Kidney epithelial cell (primary cell): ENCODE data around the gene MTAP. TPM values are rescaled to one million over a fixed set of nuclear protein-coding genes. Genes with fewer than 3 reads are reported as not detected.

Experiments used
- DNase-seq: peaks from one replicate; pipeline ENCODE4 v3.0.0-alpha.2; 2010; ENCODE audit warnings: low read depth
- H3K27me3 ChIP-seq: 2 replicates; pipeline ENCODE4 v1.6.0; 2011; ENCODE audit warnings: low read length; ENCODE audit not compliant: control insufficient read depth, insufficient read depth
- H3K36me3 ChIP-seq: 2 replicates; pipeline ENCODE4 v1.5.1; 2011; ENCODE audit warnings: low read length; ENCODE audit not compliant: control insufficient read depth, insufficient read depth
- H3K4me3 ChIP-seq: 2 replicates; pipeline ENCODE4 v1.5.1; 2011; ENCODE audit warnings: low read depth, mild to moderate bottlenecking, control low read depth, low read length
- total RNA-seq: library from RNA; depleted of rRNA; stranded (reverse); fragments of >200 nt; gene quantifications from 2 replicates; pipeline ENCODE4 v1.2.3, GENCODE V29; 2015
- TF ChIP-seq, protein P1 (sequence below): IDR thresholded peaks from 2 replicates; pipeline ENCODE4 v1.5.1; 2011; ENCODE audit warnings: mild to moderate bottlenecking, moderate library complexity, low read length, control low read depth, inconsistent platforms; ENCODE audit not compliant: insufficient read depth, poor library complexity, severe bottlenecking

The MTAP gene
- total RNA-seq, 1 donor from 2014 or later = 35.1 TPM

DNA sequence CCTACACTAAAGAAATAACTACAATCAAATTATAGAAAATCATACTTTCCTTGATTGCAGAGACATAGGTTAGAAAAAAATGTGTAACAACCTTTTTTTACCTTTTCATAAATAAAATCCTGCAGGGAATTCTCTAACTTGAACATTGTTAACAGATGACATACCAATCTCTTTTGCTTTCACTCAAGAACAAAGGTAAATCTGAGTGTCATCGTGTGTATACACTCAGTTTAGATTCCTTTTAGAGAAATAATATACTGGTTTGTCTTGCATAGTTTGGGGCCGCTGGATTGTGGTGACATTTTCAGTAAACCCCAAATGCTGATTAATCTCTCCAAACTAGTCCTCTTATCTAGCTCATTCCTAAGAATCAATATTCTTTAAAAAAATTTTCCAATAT lies 20.8 kb upstream of the MTAP start:
- TF ChIP-seq, protein P1, sequence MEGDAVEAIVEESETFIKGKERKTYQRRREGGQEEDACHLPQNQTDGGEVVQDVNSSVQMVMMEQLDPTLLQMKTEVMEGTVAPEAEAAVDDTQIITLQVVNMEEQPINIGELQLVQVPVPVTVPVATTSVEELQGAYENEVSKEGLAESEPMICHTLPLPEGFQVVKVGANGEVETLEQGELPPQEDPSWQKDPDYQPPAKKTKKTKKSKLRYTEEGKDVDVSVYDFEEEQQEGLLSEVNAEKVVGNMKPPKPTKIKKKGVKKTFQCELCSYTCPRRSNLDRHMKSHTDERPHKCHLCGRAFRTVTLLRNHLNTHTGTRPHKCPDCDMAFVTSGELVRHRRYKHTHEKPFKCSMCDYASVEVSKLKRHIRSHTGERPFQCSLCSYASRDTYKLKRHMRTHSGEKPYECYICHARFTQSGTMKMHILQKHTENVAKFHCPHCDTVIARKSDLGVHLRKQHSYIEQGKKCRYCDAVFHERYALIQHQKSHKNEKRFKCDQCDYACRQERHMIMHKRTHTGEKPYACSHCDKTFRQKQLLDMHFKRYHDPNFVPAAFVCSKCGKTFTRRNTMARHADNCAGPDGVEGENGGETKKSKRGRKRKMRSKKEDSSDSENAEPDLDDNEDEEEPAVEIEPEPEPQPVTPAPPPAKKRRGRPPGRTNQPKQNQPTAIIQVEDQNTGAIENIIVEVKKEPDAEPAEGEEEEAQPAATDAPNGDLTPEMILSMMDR = no peak
- no peaks in the 10 kb centered on the region for H3K36me3 ChIP-seq
- H3K4me3 ChIP-seq = no peak overlapping the region
- H3K27me3 ChIP-seq = no peaks in the 10 kb centered on the region
- DNase-seq = no peak

DNA sequence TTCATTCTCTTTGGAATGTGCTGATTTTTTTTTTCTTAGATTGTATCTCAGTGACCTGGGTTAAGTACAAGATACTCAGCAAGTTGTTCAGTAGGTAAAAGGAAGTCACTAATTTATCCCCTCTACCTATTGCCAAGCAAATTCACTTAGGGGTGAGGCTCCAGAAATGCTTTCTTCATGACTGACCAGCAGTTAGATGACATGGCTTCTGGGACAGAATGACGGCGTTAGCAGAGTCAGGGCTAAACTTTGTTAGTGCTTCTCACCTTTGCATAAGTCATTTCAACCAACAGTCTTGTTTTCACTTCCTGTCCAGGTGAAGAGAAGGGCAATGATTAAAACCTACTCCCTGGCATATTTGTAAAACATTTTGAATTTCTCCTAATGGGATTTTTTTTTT lies 20.2 kb upstream of the MTAP start:
- DNase-seq = no peak
- Histone ChIP-seq H3K36me3 (no peaks in the 10 kb centered on the region), H3K27me3 (no peaks in the 10 kb centered on the region), H3K4me3 (no peak overlapping the region)
- TF ChIP-seq, protein P1 = no peak

DNA sequence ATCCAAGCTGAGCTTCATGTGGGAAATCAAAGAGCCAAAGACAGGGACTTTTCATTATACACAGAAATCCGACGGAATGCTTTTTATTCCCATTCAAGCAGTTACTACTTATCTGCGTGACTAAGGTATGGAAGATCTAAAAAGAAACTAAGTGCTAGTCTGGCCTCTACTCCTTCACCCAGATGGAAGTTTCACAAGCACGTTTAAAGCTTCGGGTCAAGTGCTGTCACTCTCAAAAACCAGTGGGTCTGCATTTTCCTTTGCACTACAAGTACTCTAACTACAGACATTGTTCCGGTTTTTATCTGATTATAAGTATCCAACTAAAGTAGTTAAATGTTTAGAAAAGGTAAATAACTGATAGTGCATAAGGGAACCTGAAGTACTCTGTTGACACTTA lies 13.7 kb upstream of the MTAP start:
- DNase-seq = no peak

DNA sequence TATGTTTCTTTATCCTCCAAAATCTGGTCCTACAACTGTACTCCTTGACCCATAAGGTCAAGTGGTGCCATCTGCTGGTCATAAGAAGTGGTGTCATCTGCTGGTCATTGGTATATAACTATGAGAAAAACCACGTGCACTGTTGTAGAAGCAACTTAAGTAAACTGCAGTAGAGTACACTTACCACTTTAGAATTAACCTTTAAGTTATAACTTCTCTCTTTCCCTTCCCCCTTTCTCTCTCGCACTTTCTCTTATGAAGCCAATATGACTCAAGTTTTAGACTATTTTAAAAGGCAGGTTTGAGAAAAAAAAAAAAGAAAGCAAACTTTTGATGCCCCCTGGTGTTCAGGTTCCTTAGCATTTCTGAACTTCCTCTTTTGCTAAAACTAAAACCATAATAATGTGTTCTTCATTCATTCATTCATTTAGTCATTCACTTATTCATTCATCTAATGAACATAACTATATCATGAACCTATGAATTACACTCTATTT lies 12.8 kb upstream of the MTAP start:
- TF ChIP-seq, protein P1 = peak; percentile 62
- no peaks in the 10 kb centered on the region for H3K27me3 ChIP-seq
- DNase-seq = peak; percentile 60

More for the DNA sequence above, 13.7 kb upstream of the MTAP start:
- no peaks in the 10 kb centered on the region for H3K36me3 ChIP-seq
- H3K4me3 ChIP-seq = no peak overlapping the region
- TF ChIP-seq, protein P1 = no peak
- no peaks in the 10 kb centered on the region for H3K27me3 ChIP-seq

DNA sequence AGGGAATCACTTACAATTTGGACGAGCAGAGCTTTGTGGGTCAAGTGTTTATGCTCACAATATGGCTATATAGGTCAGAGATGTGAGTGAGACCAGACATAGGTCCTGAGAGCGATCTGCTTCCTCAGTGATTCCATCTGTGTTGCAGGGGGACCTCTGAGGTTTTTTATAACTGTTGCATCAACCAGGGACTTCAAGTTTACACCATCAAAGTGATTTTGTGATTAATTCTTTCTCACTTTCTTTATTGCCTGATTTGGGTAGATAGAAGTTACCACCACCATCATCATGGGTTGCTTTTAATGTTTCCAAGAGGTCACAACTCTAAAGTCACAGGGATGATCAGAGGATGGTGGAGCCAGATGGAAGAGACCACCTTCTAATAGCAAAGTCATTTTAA lies 7.0 kb upstream of the MTAP start:
- Histone ChIP-seq H3K36me3 (no peaks in the 10 kb centered on the region), H3K4me3 (no peak overlapping the region), H3K27me3 (no peaks in the 10 kb centered on the region)
- no peak for DNase-seq
- TF ChIP-seq, protein P1 = no peak

More for the DNA sequence above, 12.8 kb upstream of the MTAP start:
- H3K36me3 ChIP-seq = no peaks in the 10 kb centered on the region
- peak overlapping the region; percentile 19 for H3K4me3 ChIP-seq

DNA sequence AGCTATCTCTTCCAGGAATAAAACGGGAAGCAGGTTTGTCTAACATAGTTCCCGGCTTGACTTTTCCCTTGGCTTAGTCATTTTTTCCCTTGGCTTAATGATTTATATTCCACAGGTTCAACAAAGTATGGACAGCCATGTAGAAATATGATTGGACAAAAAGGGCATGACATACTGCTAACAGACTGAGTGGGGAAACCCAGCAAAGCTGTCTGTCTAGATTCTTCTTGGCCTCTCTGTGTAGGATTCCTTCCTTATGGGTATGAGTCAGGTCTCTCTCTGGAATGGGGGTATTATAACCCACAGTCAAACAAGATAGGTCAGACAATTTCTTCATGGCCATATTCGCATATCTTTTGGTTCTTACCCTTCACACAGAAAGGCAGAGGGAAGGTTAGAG lies 5.7 kb upstream of the MTAP start:
- DNase-seq = no peak
- Histone ChIP-seq H3K4me3 (no peak overlapping the region), H3K27me3 (no peaks in the 10 kb centered on the region), H3K36me3 (no peaks in the 10 kb centered on the region)
- TF ChIP-seq, protein P1 = no peak
